Pulmonary artery endothelial cell (primary cell): ENCODE results near the gene UMODL1. TPM values are rescaled to one million over a fixed set of nuclear protein-coding genes. Genes with fewer than 3 reads are reported as not detected.
"Not testable (repeated sequence)": the region's sequence is repeated elsewhere in the genome, so short reads cannot be mapped to it uniquely, and the experiment has no call there.

ENCODE experiments used
- DNase-seq: peaks from one replicate; pipeline ENCODE4 v3.0.0-alpha.2; 2011; ENCODE audit warnings: low read depth, low spot score
- total RNA-seq: library from RNA; depleted of rRNA; stranded (reverse); fragments of >200 nt; gene quantifications from 2 replicates; pipeline ENCODE4 v1.2.3, GENCODE V29; 2014

The UMODL1 gene
- total RNA-seq, 1 donor from 2014 or later: not detected

DNA sequence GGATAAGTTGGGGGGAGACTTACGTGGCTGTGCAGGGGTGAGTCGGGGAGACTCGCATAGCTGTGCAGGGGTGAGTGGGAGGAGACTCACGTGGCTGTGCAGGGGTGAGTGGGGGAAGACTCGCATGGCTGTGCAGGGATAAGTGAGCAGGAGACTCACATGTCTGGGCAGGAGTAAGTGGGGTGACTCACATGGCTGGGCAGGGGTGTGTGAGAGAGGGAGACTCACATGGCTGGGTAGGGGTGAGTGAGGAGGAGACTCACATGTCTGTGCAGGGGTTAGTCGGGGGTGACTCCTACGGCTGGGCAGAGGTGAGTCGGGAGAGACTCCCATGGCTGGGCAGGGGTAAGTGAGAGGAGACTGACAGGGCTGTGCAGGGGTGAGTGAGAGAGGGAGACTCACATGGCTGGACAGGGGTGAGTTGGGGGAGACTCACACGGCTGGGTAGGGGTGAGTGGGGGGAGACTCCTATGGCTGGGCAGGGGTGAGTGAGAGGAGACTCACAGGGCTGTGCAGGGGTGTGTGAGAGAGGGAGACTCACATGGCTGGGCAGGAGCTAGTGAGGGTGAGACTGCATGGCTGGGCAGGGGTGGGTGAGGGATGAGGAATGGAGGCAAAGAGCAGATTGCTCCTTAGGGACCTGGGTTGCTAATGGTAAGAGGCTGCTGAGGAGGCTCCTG lies 91.9 kb downstream of the UMODL1 start:
- DNase-seq: no peak

DNA sequence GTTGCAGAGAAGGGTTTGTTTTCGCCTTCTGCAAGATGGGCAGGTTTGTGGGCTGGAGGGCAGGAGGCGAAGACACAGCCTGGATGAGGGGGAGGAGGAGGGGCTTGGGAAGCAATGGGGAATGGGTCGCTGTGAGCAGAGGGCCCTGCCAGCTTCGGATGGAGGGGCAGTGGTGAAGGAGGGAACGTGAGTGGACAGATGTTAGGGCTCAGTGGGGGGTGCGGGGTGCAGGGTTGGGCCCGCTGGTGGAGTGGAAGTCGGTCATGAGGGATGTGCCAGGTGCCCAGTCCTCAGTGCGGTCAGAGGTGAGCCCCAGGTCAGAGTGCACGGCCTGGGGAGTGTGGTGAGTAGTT lies 92.4 kb downstream of the UMODL1 start:
- no peak for DNase-seq

DNA sequence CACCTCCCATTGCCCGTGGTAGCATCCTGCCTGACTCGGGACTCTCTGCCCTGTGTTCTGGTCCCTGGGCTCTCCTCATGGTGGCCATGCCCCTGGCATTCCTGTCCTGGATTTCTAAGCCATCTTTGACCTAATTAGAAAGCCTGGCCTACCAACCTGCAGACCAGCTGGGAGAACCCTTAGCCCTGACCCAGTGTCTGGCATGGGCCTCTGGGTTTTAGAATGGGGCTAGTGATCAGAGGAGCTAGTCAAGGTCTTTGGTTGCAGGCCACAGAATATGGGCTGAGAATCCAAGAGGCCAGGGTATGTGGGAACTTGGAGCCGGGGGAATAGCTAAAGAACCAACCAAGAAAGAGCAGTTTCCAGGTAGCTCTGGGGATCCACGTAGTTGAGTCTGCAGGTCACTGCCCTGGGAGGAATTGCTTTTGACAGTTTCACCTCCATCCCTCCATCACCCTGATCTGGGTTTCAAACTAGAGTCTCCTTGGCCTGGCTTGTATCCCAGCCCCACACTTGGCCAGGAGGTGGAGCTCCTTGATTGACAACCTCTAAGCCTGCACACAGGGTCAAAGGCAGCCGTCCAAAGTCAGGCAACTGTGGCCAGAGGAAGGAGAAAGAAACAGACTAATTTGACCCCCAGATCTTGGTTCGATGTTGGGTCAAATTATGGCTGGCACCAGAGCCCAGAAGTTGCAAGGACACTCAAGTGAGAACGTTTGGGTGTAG lies 93.1 kb downstream of the UMODL1 start:
- no peak for DNase-seq

DNA sequence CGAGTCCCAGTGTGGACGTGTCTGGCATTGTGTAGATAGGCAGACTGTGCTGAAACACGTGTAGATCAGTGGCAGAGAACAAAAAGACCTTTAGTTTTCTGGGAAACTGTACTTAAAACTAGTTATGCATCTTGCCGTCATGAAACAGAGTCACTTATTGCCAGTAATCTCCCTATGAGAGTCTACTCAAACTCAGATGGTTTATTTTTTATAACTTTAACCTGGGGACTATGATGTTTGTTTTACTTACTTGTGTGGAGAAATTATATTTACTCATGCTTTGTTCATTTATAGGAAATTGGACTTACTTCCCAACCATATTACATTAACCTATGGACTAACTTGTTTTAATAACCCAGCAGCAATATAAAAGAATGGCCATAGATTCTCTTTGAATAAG lies 93.7 kb downstream of the UMODL1 start:
- DNase-seq: no peak

DNA sequence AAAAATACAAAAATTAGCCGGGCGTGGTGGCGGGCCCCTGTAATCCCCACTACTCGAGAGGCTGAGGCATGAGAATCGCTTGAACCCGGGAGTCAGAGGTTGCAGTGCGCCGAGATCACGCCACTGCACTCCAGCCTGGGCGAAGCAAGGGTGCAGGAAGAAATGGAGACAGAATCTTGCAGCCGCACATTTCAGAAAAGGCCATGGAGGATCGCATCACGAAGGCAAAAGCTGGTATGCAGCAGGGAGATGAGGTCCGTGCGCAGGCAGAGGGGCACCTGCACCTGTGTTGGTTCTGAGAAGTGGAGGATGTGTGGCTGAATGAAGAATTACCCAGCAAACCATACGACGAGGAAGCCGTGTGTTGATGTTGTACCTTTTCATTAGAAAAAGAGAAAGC lies 94.8 kb downstream of the UMODL1 start:
- no peak for DNase-seq

DNA sequence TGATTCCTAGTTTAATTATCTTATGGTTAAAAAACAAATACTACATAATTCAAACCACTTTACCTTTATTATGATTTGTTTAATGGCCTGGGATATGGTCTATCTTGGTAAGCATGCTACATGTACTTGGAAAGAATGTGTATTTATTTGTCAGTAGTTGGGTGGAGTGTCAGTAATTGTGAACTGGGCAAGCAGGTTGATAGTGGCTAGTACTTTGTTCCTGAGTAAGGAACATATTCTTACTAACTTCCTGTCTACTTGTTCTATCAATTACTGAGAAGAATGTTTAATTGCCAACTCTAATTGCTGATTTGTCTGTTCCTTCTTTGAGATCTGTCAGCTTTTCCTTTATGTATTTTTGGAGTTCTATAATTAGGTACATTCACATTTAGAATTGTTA lies 98.6 kb downstream of the UMODL1 start:
- DNase-seq: no peak

DNA sequence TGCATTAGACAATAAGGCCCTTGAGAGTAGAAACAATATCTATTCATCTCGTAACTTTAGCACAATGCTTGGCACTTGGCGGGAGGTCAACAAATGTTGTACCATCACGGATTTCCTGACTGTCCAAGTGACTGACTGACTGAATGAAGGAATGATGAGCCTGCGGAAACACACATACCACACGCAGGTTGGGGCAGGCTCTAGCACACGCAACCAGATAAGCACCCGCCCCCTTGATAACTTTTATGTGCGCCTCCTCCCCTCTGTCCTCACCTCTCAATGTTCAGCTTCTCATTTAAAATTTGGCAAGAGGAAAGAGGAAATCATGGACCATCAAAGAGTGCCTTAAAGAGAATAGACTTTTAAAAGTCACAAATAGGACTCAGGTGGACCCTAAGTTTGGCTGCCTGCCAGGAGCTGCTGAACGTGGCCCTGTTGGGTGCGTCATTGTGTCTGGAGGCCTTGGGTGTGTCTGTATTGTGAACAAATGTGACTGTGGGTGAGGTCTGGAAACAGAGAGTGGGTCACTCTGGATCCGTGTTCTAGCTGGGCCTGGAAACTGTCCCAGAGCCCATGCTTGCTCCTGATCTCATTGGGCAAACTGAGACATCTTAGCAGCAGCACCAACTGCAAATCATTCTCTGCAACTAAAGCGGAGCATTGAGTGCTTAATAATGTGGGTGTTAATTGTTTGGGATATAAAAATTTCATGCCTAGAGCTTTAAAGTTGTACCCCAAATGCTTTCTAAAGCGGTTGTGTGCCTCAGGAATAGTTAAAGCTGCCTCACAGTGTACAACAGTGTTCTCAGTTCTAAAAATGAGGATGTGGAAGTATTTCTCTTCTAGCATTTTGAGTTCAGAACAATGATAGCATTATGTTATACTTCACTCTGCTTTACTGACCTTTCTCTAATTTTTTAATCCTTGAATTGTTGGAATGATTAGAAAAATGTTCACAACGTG lies 100.3 kb downstream of the UMODL1 start:
- no peak for DNase-seq

DNA sequence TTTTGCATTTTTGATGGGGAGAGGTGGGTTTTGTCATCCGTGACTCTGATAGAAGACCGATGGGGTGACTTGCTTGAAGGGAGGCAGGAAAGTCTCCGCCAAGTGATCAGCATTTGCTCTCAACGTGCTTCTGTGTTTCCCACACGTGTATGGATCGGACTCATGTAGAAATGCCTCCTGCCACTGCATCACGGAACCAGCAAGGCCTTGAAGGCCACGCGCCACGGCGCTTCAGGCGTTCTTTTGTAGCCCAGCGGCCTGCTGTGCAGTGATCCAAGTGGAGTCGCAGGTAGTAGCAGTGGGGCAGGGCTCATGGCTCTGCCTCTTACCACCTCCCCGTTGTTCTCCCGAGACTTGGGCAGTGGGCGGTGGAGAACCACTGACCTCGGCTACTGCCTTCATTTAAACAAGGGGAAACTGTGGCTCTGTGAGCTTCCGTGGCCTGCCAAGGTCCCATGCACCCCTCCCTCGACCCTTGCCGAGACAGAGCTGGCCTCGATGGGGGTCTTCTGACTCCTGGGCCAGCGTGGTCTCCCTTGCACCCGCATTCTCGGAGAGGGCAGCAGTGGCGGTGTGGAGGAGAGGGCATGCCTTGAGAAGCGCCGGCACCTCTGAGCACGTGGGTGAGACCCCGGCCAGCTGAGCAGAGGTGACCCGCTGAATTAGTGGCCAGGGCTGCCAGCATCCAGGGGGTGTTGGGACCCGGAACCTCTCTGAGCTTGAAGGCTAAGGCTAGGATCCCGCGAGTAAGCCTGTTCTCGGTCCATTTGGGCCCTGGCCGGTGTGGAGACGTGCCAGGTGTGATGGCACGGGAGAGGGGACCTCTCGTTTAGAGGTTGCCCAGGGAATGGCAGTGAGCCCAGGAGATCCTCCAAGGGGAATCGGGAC lies 101.7 kb downstream of the UMODL1 start:
- no peak for DNase-seq

DNA sequence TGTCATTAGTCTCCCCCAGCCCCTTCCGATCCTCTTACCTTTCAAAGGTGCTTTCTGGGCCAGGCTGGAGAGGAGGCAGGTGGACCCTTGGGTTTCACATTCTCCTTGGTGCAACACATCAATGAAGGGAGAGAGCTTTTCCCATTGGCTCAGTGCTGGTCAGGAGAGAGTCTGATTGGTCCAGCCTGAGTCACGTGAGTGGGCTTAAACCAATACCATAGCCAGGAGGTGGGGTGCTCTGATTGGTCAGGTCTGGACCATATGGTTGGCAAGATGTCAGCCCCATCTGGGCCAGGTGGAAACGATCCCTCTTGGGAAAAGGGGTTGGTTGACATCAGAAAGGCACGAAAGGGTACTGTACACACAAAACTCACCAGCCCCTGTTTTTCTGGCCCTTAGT lies 103.1 kb downstream of the UMODL1 start:
- no peak for DNase-seq

DNA sequence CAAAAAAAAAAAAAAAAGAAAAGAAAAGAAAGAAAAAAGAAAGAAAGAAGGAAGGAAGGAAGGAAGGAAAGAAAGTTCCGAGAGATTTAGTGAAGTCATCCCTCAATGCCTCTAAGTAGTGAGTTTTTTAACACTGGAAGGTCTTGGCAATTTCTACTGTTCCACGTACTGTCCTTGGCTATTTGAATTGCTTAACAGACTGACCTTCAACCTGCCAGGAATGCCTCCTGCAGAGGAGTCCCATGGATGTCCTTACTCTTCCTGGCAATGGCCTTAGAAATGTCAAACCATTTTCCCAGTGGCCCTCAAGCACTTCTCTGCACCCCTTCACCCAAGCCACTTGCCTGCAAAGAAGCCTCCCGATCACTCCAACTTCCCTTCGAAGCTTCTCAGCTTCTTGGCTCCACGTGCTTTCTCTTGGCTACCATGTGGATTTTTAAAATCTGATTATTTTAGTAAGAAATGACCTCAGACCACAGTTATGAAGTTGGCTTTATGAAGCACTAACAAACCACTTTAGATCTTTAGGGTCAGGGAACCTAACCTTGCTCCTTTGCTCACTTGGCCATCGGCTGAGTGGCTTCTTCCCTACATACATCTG lies 104.1 kb downstream of the UMODL1 start:
- no peak for DNase-seq

DNA sequence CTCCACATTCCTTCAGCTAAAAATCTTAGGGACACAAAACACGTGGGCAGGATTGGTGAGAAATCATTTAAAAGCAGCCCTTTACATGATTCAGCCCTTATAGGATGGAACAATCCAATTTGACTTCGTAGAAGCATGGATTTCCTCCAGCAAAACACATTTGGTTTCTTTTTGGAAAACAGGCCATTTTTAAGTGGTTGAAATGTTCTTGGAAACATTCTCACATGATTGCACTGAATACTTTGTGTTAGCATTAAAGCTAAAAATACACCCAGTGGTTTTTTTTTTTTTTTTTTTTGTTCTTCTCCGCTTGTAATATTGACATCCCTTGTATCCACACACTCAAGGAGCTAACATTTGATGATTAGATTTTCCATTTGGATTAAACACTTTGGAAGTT lies 105.7 kb downstream of the UMODL1 start:
- no peak for DNase-seq

DNA sequence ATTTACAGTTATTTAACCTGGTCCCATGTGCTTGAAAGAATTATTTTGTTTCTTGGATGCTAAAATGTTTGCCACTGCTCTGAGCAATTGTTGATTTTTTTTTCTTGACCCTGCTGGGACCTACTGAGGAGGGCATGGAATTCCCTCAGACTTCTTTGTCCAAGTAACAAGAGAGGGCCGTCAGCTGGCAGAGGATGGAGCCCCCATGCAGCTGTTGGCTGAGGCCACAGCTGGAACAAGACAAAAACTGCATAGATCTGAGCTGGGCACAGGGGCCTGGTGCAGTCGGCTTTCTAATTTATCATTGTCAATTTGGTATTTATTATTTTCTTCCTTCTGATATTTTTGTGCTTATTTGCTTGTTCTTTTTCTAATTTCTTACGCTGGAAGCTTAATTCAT lies 108.2 kb downstream of the UMODL1 start:
- DNase-seq: no peak

DNA sequence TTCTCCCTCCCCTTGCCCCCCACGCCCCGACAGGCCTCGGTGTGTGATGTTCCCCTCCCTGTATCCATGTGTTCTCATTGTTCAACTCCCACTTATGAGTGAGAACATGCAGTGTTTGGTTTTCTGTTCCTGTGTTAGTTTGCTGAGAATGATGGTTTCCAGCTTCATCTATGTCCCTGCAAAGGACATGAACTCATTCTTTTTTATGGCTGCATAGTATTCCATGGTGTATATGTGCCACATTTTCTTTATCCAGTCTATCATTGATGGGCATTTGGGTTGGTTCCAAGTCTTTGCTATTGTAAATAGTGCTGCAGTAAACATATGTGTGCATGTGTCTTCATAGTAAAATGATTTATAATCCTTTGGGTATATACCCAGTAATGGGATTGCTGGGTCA lies 108.9 kb downstream of the UMODL1 start:
- DNase-seq: not testable (repeated sequence)

DNA sequence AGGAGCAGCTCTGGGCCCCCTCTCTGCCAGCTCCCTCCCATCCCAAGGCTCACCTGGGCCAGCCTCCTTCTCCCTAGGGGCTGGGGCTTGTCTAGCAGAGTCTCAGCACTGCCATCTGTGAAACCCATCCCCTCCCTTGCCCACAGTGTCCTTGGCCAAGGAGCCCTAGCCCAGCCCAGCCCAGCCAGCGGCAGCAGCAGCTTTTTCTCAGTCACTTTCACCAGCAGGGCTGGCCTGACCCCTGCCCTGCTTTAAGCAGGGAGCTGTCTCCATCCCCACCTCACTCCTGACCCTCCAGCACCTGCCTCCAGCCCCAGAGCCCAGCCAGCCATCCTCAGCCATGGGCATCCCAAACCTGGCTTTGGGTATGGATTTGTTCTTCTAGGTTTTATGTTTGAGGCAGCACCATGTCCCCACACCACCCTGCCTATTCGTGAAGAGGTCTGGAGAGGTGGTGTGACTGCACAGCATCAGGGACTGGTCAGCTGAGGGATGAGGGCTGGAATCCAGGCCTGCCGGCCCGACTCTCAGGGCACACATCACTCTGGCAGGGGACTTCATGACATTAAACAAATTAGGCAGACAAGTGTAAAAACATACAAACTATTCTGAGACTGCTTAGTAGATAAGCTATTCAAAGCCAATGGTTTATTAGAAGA lies 111.7 kb downstream of the UMODL1 start:
- DNase-seq: no peak

DNA sequence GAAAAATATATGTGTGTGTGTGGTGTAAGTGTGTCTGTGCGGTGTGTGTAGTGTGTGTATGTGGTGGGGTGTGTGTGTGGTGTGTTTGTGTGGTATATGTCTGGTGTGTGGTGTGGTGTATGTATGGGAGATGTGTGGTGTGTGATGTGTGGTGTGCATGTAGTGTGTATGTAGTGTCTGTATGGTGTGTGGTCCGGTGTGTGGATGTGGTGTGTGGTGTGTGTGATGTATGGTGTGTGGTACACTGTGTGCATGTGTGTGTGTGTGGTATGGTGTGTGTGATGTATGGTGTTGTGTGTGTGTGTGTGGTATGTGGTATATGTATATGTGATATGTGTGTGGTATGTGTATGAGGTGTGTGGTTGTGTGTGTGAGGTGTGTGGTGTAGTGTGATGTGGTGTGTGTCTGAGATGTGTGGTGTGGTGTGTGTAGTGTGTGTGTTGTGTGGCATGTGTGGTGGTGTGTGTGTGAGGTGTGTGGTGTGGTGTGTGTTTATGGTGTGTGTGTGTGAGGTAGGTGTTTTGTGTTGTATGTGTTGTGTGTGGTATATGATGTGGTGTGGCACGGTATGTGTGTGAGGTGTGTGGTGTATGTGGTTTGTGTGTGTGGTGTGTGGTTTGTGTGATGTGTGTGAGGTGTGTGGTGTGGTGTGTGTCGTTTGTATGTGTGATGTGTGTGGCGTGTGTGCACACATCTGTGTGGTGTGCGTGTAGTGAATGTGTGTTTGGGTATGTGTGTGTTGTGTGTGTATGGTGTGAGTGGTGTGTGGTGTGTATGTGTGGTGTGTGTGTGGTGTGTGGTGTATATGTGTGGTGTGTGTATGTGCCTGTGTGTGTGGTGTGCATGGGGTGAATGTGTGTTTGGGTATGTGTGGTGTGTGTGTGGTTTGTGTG lies 112.5 kb downstream of the UMODL1 start:
- DNase-seq: no peak

DNA sequence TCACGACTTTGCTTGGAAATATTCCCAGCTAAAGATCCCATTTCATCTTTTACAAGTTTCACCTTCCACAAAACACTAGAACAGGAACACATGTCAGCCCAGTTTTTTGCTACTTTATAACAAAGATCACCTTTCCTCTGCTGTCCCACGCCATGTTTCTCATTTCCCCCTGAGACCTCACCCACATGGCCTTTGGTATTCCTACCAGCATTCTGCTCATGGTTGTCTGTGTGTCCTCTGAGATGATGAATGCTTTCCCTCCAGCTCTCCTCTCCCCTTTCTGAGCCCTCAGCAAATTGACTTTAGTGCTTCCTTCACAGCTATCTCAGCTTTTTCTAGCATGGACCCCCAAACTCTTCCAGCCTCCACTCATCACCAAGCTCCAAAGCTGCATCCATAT lies 115.5 kb downstream of the UMODL1 start:
- no peak for DNase-seq

DNA sequence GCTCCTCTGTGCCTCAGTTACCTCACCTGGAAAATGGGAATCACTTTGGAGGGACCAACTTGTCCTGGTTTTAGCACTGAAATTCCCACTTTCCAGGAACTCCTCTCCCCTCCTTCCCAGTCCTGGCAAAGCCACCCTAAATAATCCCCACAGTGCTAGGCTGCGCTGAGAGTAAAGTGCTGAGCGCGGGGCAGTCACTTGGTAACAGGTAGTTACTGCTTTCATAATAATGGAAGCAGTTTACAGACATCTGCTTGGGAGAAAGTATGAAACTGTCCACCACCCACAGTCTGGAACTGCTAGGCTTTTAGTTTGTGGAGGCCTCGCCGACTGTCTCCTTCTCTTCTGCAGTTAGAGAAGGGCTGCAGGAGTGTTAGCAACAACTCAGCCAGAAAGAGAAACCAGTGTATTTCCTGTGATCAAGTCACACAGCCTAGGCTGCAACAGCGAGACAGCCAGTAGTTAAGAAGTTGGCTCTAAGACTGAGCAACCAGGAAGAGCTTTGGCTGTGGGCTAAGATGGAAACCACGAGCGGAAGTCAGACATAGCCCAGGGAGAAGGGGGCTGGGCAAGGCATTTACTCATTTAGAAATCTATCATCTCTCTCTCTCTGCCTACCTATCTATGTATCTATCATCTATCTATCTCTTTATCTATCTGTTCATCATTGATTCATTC lies 117.0 kb downstream of the UMODL1 start:
- DNase-seq: no peak

DNA sequence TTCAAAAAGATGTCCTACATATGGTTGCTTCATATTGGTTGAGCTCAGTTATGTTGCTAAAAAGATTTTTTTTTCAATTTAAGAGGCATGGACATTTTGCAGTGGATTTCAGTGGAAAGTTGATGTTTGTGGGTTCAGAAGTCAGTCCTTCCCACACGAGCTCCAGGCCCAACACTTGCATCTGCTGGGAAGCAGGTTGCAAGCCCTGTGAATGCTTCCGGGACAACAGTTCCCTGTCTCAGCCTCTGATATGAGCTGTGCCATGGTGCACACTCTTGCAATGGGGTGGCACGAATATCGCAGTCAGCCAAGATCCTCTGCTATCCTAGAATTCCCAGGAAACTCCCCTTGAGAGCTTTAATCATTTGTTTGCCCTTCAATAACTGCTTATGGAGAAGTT lies 117.5 kb downstream of the UMODL1 start:
- DNase-seq: no peak

DNA sequence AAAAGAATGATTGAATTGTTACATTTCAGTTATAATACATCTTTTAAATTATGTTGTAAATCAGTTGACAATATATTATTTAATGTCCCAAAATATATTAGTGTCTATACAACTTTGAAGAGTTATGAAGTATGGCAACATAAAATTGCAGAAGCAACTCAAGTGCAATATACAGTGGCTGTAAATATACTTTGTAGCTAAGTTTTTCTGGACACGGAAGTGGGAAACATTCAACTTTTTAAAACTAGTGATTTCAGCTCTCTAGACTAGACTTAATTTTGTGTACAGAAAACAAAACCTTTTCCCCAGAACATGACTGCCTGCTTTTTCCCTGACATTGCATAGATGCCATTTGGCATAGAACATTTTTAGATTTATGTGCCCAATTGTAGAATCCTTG lies 118.3 kb downstream of the UMODL1 start:
- DNase-seq: no peak
